K562 (cell line): ENCODE measurements around the gene RERE. TPM values are rescaled to one million over a fixed set of nuclear protein-coding genes. Genes with fewer than 3 reads are reported as not detected.

Source experiments
- ATAC-seq: fragments of 200-7000 bp; cut with Tn5 transposase; 3 replicates; pipeline ENCODE4 v1.9.1; 2020; ENCODE audit warnings: moderate library complexity
- BruUV-seq: library from RNA; stranded (reverse); fragments of 400-500 nt; replicated peaks from 2 replicates; lab custom pipeline; 2021; lab: Mats Ljungman, UMichigan
- CTCF ChIA-PET: fragments of 300-600 bp; formaldehyde crosslinking; extraction: SDS; loops from one replicate; lab custom pipeline; 2021; ENCODE audit warnings: low intra/inter-chr PET ratio; lab: Yijun Ruan, JAX
- POLR2A ChIA-PET: fragments of 300-600, 350-650 bp; sonication (Branson Sonifier 250); formaldehyde crosslinking; extraction: SDS; loops from one replicate; lab custom pipeline; 2021; ENCODE audit warnings: antibody characterized with exemption, inconsistent platforms; lab: Yijun Ruan, JAX
- DNase-seq, 4 experiments: peaks; one replicate each; pipeline versions ENCODE4 v3.0.0 to v3.0.0-alpha.2; 2011 to 2018; ENCODE audit warnings: low spot score in 3 of 4, mixed read lengths in 3 of 4; ENCODE audit errors: extremely low read depth in 1 of 4
- FAIRE-seq: peaks from 2 replicates; lab custom pipeline; 2011; peaks lifted over from hg19 to GRCh38; lab: Jason Lieb, UNC
- H2AFZ ChIP-seq: 2 replicates; pipeline ENCODE4 v1.6.0; 2011; ENCODE audit warnings: low read depth, low read length, control low read depth, inconsistent platforms
- H3K27ac ChIP-seq: fragments of 200-600 bp; 3 replicates; pipeline ENCODE4 v1.8.0; 2011; ENCODE audit warnings: low read depth, mild to moderate bottlenecking, control low read depth, inconsistent platforms, low read length, moderate library complexity, mixed read lengths; ENCODE audit errors: extremely low read depth
- H3K27me3 ChIP-seq, 2 experiments: fragments of 300-600 bp in 1 of 2; 2 replicates in 1 of 2; 3 replicates in 1 of 2; pipeline versions ENCODE4 v1.6.0 to v1.8.0; 2011; ENCODE audit warnings: inconsistent platforms in 2 of 2, low read length in 2 of 2, mild to moderate bottlenecking in 1 of 2, mixed read lengths in 1 of 2, moderate library complexity in 1 of 2; ENCODE audit not compliant: control insufficient read depth in 2 of 2, insufficient read depth in 2 of 2
- H3K36me3 ChIP-seq: fragments of 300-600 bp; 3 replicates; pipeline ENCODE4 v1.8.0; 2011; ENCODE audit warnings: mild to moderate bottlenecking, low read length, inconsistent platforms; ENCODE audit not compliant: control insufficient read depth, insufficient read depth
- H3K4me1 ChIP-seq, 2 experiments: fragments of 200-600 bp in 1 of 2; replicated peaks in 1 of 2; 2 replicates in 1 of 2; 3 replicates in 1 of 2; pipeline versions ENCODE4 v1.5.1 to v1.8.0; 2011; ENCODE audit warnings: inconsistent platforms in 2 of 2, low read length in 2 of 2, mild to moderate bottlenecking in 1 of 2, mixed read lengths in 1 of 2, moderate library complexity in 1 of 2; ENCODE audit not compliant: control insufficient read depth in 2 of 2, insufficient read depth in 2 of 2
- H3K4me2 ChIP-seq: 2 replicates; pipeline ENCODE4 v1.6.1; 2011; ENCODE audit warnings: low read length, control low read depth, inconsistent platforms, mixed read lengths; ENCODE audit not compliant: insufficient read depth
- H3K4me3 ChIP-seq: fragments of 200-600 bp; sonication (generic), shearing (Covaris generic); 2 replicates; pipeline ENCODE4 v1.5.1; 2016; ENCODE audit warnings: control low read depth, inconsistent platforms
- H3K79me2 ChIP-seq: fragments of 200-600 bp; 3 replicates; pipeline ENCODE4 v1.8.0; 2011; ENCODE audit warnings: low read length, inconsistent platforms; ENCODE audit not compliant: control insufficient read depth, insufficient read depth
- H3K9ac ChIP-seq, 2 experiments: 2 replicates each; pipeline versions ENCODE4 v1.6.0 to v1.6.1; 2011; ENCODE audit warnings: low read depth in 2 of 2, low read length in 2 of 2, control low read depth in 1 of 2, inconsistent platforms in 1 of 2, mild to moderate bottlenecking in 1 of 2, mixed read lengths in 1 of 2; ENCODE audit not compliant: insufficient read depth in 1 of 2
- H3K9me1 ChIP-seq: one replicate; pipeline ENCODE4 v1.6.0; 2011; ENCODE audit warnings: inconsistent platforms, mild to moderate bottlenecking, low read length, moderate library complexity; ENCODE audit not compliant: control insufficient read depth, insufficient read depth
- H3K9me3 ChIP-seq: replicated peaks from 2 replicates; pipeline ENCODE4 v1.5.1; 2011; ENCODE audit warnings: low read depth, low read length, inconsistent platforms; ENCODE audit not compliant: control insufficient read depth, insufficient read depth
- H4K20me1 ChIP-seq: replicated peaks from 2 replicates; pipeline ENCODE4 v1.6.1; 2011; ENCODE audit warnings: low read length, inconsistent platforms, mixed read lengths; ENCODE audit not compliant: control insufficient read depth, insufficient read depth
- FOXK2 ChIP-seq, 2 experiments: fragments of 450-650 bp; IDR thresholded peaks in 1 of 2; conservative IDR thresholded peaks in 1 of 2; 2 replicates each; pipeline ENCODE4 v1.6.1; 2016; ENCODE audit warnings: low read depth in 2 of 2, mild to moderate bottlenecking in 1 of 2
- NFIX ChIP-seq: fragments of 250-450 bp; sonication (Bioruptor Pico); IDR thresholded peaks from 2 replicates; pipeline ENCODE4 v1.4.0; 2020; ENCODE audit warnings: low read depth, mild to moderate bottlenecking, moderate library complexity
- NR2C2 ChIP-seq, 2 experiments: fragments of 200-800 bp in 1 of 2; sonication (Bioruptor generic) in 1 of 2; sonication (generic) in 1 of 2; formaldehyde crosslinking in 1 of 2; IDR thresholded peaks; 2 replicates each; pipeline versions ENCODE4 v1.6.1 to v1.8.0; 2016 to 2022; ENCODE audit warnings: mild to moderate bottlenecking in 1 of 2, missing compliant biosample characterization in 1 of 2, missing genetic modification characterization in 1 of 2, missing genetic modification reagents in 1 of 2
- POLR2H ChIP-seq: IDR thresholded peaks from 2 replicates; pipeline ENCODE4 v1.6.1; 2016; ENCODE audit warnings: missing genetic modification characterization, low read depth, mild to moderate bottlenecking, control low read depth, missing compliant biosample characterization, moderate library complexity
- STAT5B ChIP-seq: fragments of 250-450 bp; sonication (Bioruptor Pico); IDR thresholded peaks from 2 replicates; pipeline ENCODE4 v1.8.0; 2021; ENCODE audit warnings: mild to moderate bottlenecking, inconsistent platforms
- TBL1XR1 ChIP-seq, 2 experiments: IDR thresholded peaks; 2 replicates each; pipeline ENCODE4 v1.6.1; 2012; ENCODE audit warnings: improper control_type of control experiment in 2 of 2, low read length in 2 of 2, mild to moderate bottlenecking in 1 of 2
- TCF7L2 ChIP-seq: fragments of 150-350 bp; IDR thresholded peaks from 2 replicates; pipeline ENCODE4 v1.6.1; 2016; ENCODE audit warnings: low read depth, mild to moderate bottlenecking, low read length, moderate library complexity
- TFAM ChIP-seq: fragments of 250-450 bp; sonication (Bioruptor Pico); conservative IDR thresholded peaks from 2 replicates; pipeline ENCODE4 v1.5.0; 2021; ENCODE audit warnings: mild to moderate bottlenecking, moderate library complexity
- ZBTB7A ChIP-seq: IDR thresholded peaks from 2 replicates; pipeline ENCODE4 v1.6.1; 2011; ENCODE audit warnings: low read depth, mild to moderate bottlenecking, low read length, moderate library complexity, borderline replicate concordance; ENCODE audit not compliant: control insufficient read depth
- ZNF175 ChIP-seq: fragments of 200-800 bp; sonication (Bioruptor generic); IDR thresholded peaks from 2 replicates; pipeline ENCODE4 v1.6.1; 2016; ENCODE audit warnings: low read depth, mild to moderate bottlenecking, missing genetic modification characterization, missing compliant biosample characterization
- ZNF77 ChIP-seq: fragments of 250-450 bp; sonication (Bioruptor Pico); IDR thresholded peaks from 2 replicates; pipeline ENCODE4 v1.5.0; 2020
- WGBS: fragments of 100-300 bp; shearing (Covaris generic); methylation state at CpG from one replicate; pipeline ENCODE4 v1.1.6; 2016; ENCODE audit warnings: low coverage, mixed read lengths; ENCODE audit not compliant: insufficient coverage; ENCODE audit errors: missing lambda C conversion rate; 5-methylcytosine and 5-hydroxymethylcytosine counted together
- in situ Hi-C: fragments of 300-500 bp; cut with MboI; formaldehyde crosslinking; loops from 4 replicates; pipeline ENCODE4 v1.15.0; 2018; ENCODE audit warnings: inconsistent platforms, mixed read lengths
- intact Hi-C: fragments of 100-400 bp; cut with micrococcal nuclease; formaldehyde crosslinking; loops from 2 replicates; pipeline ENCODE4 v1.14.2; 2022
- polyA plus RNA-seq, 8 experiments: library from polyadenylated mRNA; depleted of rRNA in 4 of 8; stranded (reverse) in 5 of 8; unstranded in 3 of 8; fragments of >200 nt; fragmentation: Nextera tagmentation in 2 of 8; fragmentation: Illumina TruSeq in 1 of 8; extraction: Ambion mirVana in 2 of 8; extraction: Trizol in 1 of 8; gene quantifications; 2 replicates each; pipeline versions ENCODE4 v1.2.1 to v1.2.3, GENCODE V29; 2011 to 2014; ENCODE audit warnings: inconsistent platforms in 1 of 8, missing spikeins in 1 of 8
- total RNA-seq, 7 experiments: library from RNA; depleted of rRNA in 6 of 7; stranded (reverse); fragments of >200 nt in 6 of 7; fragmentation: Illumina TruSeq in 2 of 7; extraction: Trizol in 2 of 7; gene quantifications; 2 replicates each; pipeline versions ENCODE4 v1.2.1 to v1.2.3, GENCODE V29; 2011 to 2021; ENCODE audit warnings: low replicate concordance in 1 of 7
- TF ChIP-seq, protein P1 (sequence below): fragments of 450-650 bp; IDR thresholded peaks from 2 replicates; pipeline ENCODE4 v1.6.1; 2016; ENCODE audit warnings: low read depth, mild to moderate bottlenecking, moderate library complexity
- TF ChIP-seq, protein P2 (sequence below): sonication (generic); formaldehyde crosslinking; IDR thresholded peaks from 2 replicates; pipeline ENCODE4 v1.8.0; 2023; ENCODE audit warnings: mild to moderate bottlenecking, missing genetic modification reagents
- TF ChIP-seq, protein P3 (sequence below), 2 experiments: fragments of 450-650 bp; IDR thresholded peaks; 2 replicates each; pipeline ENCODE4 v1.6.1; 2016
- TF ChIP-seq, protein P4 (sequence below), 2 experiments: fragments of 450-650 bp in 1 of 2; sonication (generic) in 1 of 2; formaldehyde crosslinking; conservative IDR thresholded peaks; 2 replicates each; pipeline versions ENCODE4 v1.4.0 to v1.8.1; 2020 to 2022; ENCODE audit warnings: mild to moderate bottlenecking in 1 of 2, missing genetic modification reagents in 1 of 2
- TF ChIP-seq, protein P5 (sequence below): sonication (generic); formaldehyde crosslinking; IDR thresholded peaks from 2 replicates; pipeline ENCODE4 v1.8.0; 2022; ENCODE audit warnings: mild to moderate bottlenecking, missing genetic modification reagents

Gene RERE
- total and polyA plus RNA-seq, 9 of the 15 experiments (the other 6 are each of a cell fraction or from before 2014, with no cell fraction given) = 3.0 to 51.5 (median 13.4) TPM

DNA sequence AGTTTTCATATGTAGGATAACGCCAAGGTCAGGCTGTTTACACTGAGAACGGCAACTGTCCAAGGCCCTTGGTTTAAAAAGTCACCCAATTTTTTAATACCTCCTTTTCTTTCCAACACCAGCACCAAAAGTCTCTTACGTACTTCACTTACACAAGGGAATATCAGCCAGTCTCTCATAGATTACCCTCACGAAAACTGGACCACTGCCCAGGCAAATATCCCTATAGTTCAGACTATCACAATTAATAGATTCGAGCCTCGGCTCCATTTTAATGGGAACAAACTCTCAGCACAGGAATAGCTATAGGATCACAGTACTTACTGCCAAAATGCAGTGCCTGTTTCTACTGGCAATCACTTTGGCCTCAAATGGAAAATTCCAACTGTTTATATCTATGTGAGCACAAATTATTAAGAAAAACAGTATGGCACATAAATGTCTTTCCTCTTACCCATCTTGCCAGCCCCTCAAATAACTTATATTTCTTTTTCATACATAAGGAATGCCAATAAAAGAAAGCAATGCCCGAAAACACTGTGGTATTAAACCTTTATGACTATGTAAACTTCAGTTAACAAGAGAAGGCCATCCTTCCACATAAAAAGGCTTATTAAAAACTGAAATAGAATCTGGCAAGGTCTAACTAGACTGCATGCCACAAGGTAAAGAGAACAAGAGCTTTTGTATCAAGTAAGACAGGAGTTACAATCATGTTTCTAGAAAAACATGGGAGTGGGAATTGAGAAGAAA is 401.7 kb downstream of the RERE start:
- Histone ChIP-seq H3K9ac (no peak overlapping the region), H2AFZ (no peak overlapping the region), H3K9me3 (no peaks in the 10 kb centered on the region), H4K20me1 (0 out of 2 replicates have a peak, but pooled peaks cover 1% of the 10 kb centered on the region), H3K27me3 (no peaks in the 10 kb centered on the region), H3K27ac (no peak overlapping the region), H3K4me3 (no peak overlapping the region), H3K9me1 (peaks cover 3% of the 10 kb centered on the region), H3K4me2 (no peak overlapping the region), H3K79me2 (peaks cover 8% of the 10 kb centered on the region; the same call in 2 of the 3 replicates), H3K36me3 (peaks cover 52% of the 10 kb centered on the region), H3K4me1 (peaks cover 0 to under 1% of the 10 kb centered on the region in 2 experiments; a peak in 1 of 5 replicates)
- no peak for ATAC-seq
- FAIRE-seq = no peak
- ChIA-PET POLR2A (interaction anchor here (2.3 kb wide), 1 partner anchor 18 kb away, joined by 7 read pairs; no protein-coding TSS in a partner anchor), CTCF (no interaction called here)
- in situ Hi-C loops = no loop called here
- WGBS = 86% methylated on average over 7 of the region's 7 CpGs
- intact Hi-C loops = no loop called here
- no TSS peak for BruUV-seq
- DNase-seq = no peak
- no peak for TF ChIP-seq POLR2H (tag)
- TF ChIP-seq ZBTB7A = no peak
- TF ChIP-seq, protein P1, sequence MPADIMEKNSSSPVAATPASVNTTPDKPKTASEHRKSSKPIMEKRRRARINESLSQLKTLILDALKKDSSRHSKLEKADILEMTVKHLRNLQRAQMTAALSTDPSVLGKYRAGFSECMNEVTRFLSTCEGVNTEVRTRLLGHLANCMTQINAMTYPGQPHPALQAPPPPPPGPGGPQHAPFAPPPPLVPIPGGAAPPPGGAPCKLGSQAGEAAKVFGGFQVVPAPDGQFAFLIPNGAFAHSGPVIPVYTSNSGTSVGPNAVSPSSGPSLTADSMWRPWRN = no peak
- TF ChIP-seq NR2C2 (CRISPR knock-in tag; IDR thresholded peaks at IDR 0.05) = no peak
- no peak for TF ChIP-seq NR2C2 (tag; IDR thresholded peaks at IDR 0.05)
- TF ChIP-seq TBL1XR1 (IDR thresholded peaks at IDR 0.05; ENCODE audit: low read length in 2 of 2) = no peak
- TF ChIP-seq, protein P2, sequence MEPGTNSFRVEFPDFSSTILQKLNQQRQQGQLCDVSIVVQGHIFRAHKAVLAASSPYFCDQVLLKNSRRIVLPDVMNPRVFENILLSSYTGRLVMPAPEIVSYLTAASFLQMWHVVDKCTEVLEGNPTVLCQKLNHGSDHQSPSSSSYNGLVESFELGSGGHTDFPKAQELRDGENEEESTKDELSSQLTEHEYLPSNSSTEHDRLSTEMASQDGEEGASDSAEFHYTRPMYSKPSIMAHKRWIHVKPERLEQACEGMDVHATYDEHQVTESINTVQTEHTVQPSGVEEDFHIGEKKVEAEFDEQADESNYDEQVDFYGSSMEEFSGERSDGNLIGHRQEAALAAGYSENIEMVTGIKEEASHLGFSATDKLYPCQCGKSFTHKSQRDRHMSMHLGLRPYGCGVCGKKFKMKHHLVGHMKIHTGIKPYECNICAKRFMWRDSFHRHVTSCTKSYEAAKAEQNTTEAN (CRISPR knock-in tag) = no peak
- no peak for TF ChIP-seq STAT5B (CRISPR knock-in tag)
- no peak for TF ChIP-seq TCF7L2
- TF ChIP-seq, protein P3, sequence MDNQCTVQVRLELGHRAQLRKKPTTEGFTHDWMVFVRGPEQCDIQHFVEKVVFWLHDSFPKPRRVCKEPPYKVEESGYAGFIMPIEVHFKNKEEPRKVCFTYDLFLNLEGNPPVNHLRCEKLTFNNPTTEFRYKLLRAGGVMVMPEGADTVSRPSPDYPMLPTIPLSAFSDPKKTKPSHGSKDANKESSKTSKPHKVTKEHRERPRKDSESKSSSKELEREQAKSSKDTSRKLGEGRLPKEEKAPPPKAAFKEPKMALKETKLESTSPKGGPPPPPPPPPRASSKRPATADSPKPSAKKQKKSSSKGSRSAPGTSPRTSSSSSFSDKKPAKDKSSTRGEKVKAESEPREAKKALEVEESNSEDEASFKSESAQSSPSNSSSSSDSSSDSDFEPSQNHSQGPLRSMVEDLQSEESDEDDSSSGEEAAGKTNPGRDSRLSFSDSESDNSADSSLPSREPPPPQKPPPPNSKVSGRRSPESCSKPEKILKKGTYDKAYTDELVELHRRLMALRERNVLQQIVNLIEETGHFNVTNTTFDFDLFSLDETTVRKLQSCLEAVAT (IDR thresholded peaks at IDR 0.05) = no peak
- TF ChIP-seq ZNF77 (CRISPR knock-in tag) = no peak
- TF ChIP-seq ZNF175 (CRISPR knock-in tag) = no peak
- no peak for TF ChIP-seq NFIX (CRISPR knock-in tag)
- TF ChIP-seq, protein P4, sequence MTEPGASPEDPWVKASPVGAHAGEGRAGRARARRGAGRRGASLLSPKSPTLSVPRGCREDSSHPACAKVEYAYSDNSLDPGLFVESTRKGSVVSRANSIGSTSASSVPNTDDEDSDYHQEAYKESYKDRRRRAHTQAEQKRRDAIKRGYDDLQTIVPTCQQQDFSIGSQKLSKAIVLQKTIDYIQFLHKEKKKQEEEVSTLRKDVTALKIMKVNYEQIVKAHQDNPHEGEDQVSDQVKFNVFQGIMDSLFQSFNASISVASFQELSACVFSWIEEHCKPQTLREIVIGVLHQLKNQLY (CRISPR knock-in tag; conservative IDR thresholded peaks at IDR 0.05) = no peak
- TF ChIP-seq, protein P5, sequence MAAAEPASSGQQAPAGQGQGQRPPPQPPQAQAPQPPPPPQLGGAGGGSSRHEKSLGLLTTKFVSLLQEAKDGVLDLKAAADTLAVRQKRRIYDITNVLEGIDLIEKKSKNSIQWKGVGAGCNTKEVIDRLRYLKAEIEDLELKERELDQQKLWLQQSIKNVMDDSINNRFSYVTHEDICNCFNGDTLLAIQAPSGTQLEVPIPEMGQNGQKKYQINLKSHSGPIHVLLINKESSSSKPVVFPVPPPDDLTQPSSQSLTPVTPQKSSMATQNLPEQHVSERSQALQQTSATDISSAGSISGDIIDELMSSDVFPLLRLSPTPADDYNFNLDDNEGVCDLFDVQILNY = no peak
- no peak for TF ChIP-seq TFAM
- no peak for TF ChIP-seq FOXK2 (conservative IDR thresholded peaks at IDR 0.05 in 1 of 2, IDR thresholded peaks at IDR 0.05 in 1 of 2; ENCODE audit: low read depth in 2 of 2)
